ENCODE results near the gene VIM.

The VIM gene

GRCh38 chr10:17210361-17210760 is 17.7 kb upstream of the VIM start:
- DNase-seq, result no peak

- DNase-seq, result no peak
Measured at GRCh38 chr10:17212802-17213221, 15.2 kb upstream of the VIM start.

GRCh38 chr10:17213646-17214349 is 14.2 kb upstream of the VIM start:
- DNase-seq, result no peak

- no peak for DNase-seq
Measured at GRCh38 chr10:17214526-17214925, 13.5 kb upstream of the VIM start.

- DNase-seq, result no peak
Measured at GRCh38 chr10:17214971-17215781, 12.9 kb upstream of the VIM start.

GRCh38 chr10:17215782-17216122 is 12.3 kb upstream of the VIM start:
- no peak for DNase-seq

GRCh38 chr10:17216217-17216900 is 11.7 kb upstream of the VIM start:
- DNase-seq, result no peak

- DNase-seq, result no peak
Measured at GRCh38 chr10:17216901-17217395, 11.1 kb upstream of the VIM start.

GRCh38 chr10:17217631-17218232 is 10.3 kb upstream of the VIM start:
- no peak for DNase-seq

- DNase-seq, result no peak
Measured at GRCh38 chr10:17219024-17219423, 9.0 kb upstream of the VIM start.

GRCh38 chr10:17220652-17221100 is 7.4 kb upstream of the VIM start:
- no peak for DNase-seq

- DNase-seq, result no peak
Measured at GRCh38 chr10:17222329-17222728, 5.7 kb upstream of the VIM start.

- DNase-seq, result peak; percentile 71
Measured at GRCh38 chr10:17225808-17226207, 2.2 kb upstream of the VIM start.

- peak; percentile 47 for DNase-seq
Measured at GRCh38 chr10:17226891-17227303, 1.1 kb upstream of the VIM start.

GRCh38 chr10:17227367-17228090 is 512 bp upstream of the VIM start:
- DNase-seq, result peak; percentile 57

GRCh38 chr10:17229016-17229716 is 1.1 kb downstream of the VIM start:
- DNase-seq, result peak; percentile 91

GRCh38 chr10:17229717-17229966 is 1.6 kb downstream of the VIM start:
- DNase-seq, result peak; percentile 84

- DNase-seq, result peak; percentile 88
Measured at GRCh38 chr10:17229967-17230682, 2.1 kb downstream of the VIM start.

GRCh38 chr10:17231788-17232187 is 3.7 kb downstream of the VIM start:
- DNase-seq, result no peak

GRCh38 chr10:17232276-17232960 is 4.4 kb downstream of the VIM start:
- DNase-seq, result no peak
